ENCODE measurements around the gene RBM14. TPM values are rescaled to one million over a fixed set of nuclear protein-coding genes. Genes with fewer than 3 reads are reported as not detected.

RBM14 gene
- total RNA-seq, 1 experiment from 2014 or later: 160 TPM

GRCh38 chr11:66636411-66636810 is 20.0 kb downstream of the RBM14 start:
- no peaks in the 10 kb centered on the region for H3K9me3 Mint-ChIP-seq (ENCODE audit: unreplicated experiment)
- no peak for TF ChIP-seq CTCF (IDR thresholded peaks at IDR 0.05; ENCODE audit: insufficient read depth in 1 of 2, low read depth in 1 of 2, low read length in 1 of 2, severe bottlenecking in 1 of 2, unreplicated experiment in 1 of 2)
- H3K4me3 Mint-ChIP-seq (ENCODE audit: unreplicated experiment): no peak overlapping the region
- H3K27ac Mint-ChIP-seq (ENCODE audit: unreplicated experiment): peak overlapping the region; percentile 99
- no TSS peak for BruUV-seq (replicated peaks)
- Histone ChIP-seq H3K9me3 (no peaks in the 10 kb centered on the region), H3K27me3 (replicated peaks; ENCODE audit: control insufficient read depth, insufficient read depth, low read length) (no peaks in the 10 kb centered on the region), H3K4me3 (ENCODE audit: low read depth, low read length) (no peak overlapping the region), H3K36me3 (ENCODE audit: control insufficient read depth, insufficient read depth, low read length) (peaks cover 8% of the 10 kb centered on the region), H3K4me1 (peaks cover 27% of the 10 kb centered on the region)
- peaks cover 33% of the 10 kb centered on the region for H3K4me1 Mint-ChIP-seq (ENCODE audit: low read depth, unreplicated experiment)
- H3K36me3 Mint-ChIP-seq (ENCODE audit: insufficient read depth, unreplicated experiment): peaks cover 95% of the 10 kb centered on the region
- no peaks in the 10 kb centered on the region for H3K27me3 Mint-ChIP-seq (ENCODE audit: insufficient read depth, unreplicated experiment)
- intact Hi-C loops (cut with micrococcal nuclease; ENCODE audit: unreplicated experiment): no loop called here
- ChIA-PET POLR2A (interaction anchor here (3.6 to 4.7 kb wide), 2 partner anchors 20 to 41 kb away, joined by 62 to 160 read pairs; partner anchors contain the start of genes RBM14 and RBM4B), CTCF (interaction anchor here (0.6 to 0.7 kb wide), 2 partner anchors 42 to 170 kb away, joined by 4 to 5 read pairs; partner anchors contain the start of gene PELI3)
- no peak for DNase-seq

DNA sequence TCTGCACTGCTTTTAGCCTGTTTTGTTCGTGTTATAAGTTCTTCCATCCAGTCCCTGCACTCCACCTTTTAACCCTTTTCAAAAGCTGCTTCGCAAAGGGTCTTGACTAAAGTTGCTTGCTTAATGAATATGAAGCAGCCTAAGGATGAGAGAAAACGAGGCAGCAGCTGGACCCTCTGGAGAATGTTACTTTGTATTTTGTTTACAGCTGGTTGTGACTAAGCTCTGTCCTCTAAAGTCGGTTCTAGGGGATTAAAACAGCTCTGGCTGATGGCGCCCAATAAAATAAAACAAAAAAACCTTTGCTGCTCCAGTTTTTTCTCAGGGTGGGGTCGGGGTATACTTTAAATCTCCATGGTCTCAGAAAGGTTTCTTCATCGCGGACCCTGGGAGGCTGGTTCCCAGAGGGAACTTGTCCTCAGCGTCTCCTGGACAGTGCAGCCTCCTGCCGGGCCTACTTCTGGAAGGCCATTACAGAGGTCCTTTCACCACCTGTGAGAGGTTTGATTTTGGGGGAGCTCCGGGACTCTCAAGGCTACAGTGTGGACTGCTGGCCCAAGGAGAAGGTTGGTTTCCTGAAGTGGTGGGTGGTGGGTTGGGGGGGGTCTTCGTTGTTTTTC is 21.2 kb downstream of the RBM14 start:
- H3K4me1 ChIP-seq: peaks cover 31% of the 10 kb centered on the region
- peak overlapping the region; percentile 48 for H3K4me3 ChIP-seq (ENCODE audit: low read depth, low read length)
- Mint-ChIP-seq H3K9me3 (ENCODE audit: unreplicated experiment) (no peaks in the 10 kb centered on the region), H3K4me1 (ENCODE audit: low read depth, unreplicated experiment) (peaks cover 42% of the 10 kb centered on the region), H3K27me3 (ENCODE audit: insufficient read depth, unreplicated experiment) (no peaks in the 10 kb centered on the region), H3K36me3 (ENCODE audit: insufficient read depth, unreplicated experiment) (peaks cover 95% of the 10 kb centered on the region), H3K27ac (ENCODE audit: unreplicated experiment) (peak overlapping the region; percentile 99), H3K4me3 (ENCODE audit: unreplicated experiment) (peak overlapping the region; percentile 95)
- CTCF ChIA-PET: interaction anchor here (0.6 to 2.9 kb wide), 13 partner anchors 9 to 749 kb away, joined by 3 to 32 read pairs (median 6); partner anchors contain the start of genes CCDC87, CCS, DPP3 and FIBP
- H3K9me3 ChIP-seq: no peaks in the 10 kb centered on the region
- no peak for TF ChIP-seq CTCF (IDR thresholded peaks at IDR 0.05; ENCODE audit: insufficient read depth in 1 of 2, low read depth in 1 of 2, low read length in 1 of 2, severe bottlenecking in 1 of 2, unreplicated experiment in 1 of 2)
- H3K36me3 ChIP-seq (ENCODE audit: control insufficient read depth, insufficient read depth, low read length): peaks cover 7% of the 10 kb centered on the region
- TSS peak; percentile 98 for BruUV-seq (replicated peaks)
- no peak for DNase-seq
- intact Hi-C loops (cut with micrococcal nuclease; ENCODE audit: unreplicated experiment): loop anchor here (1.0 to 2.0 kb wide), 4 partner anchors 21 to 206 kb away; partner anchors contain the start of genes CCDC87, CCS, RBM14 and RBM4B
- no peaks in the 10 kb centered on the region for H3K27me3 ChIP-seq (replicated peaks; ENCODE audit: control insufficient read depth, insufficient read depth, low read length)
- POLR2A ChIA-PET: interaction anchor here (0.6 to 4.7 kb wide), 36 partner anchors 9 to 595 kb away, joined by 3 to 160 read pairs (median 6); partner anchors contain the start of genes ACTN3, DPP3, MRPL11 and PELI3

- H3K4me1 ChIP-seq: peaks cover 31% of the 10 kb centered on the region
- TF ChIP-seq CTCF (IDR thresholded peaks at IDR 0.05; ENCODE audit: insufficient read depth in 1 of 2, low read depth in 1 of 2, low read length in 1 of 2, severe bottlenecking in 1 of 2, unreplicated experiment in 1 of 2): peak in 1 of 2 experiments; percentile 26
- Mint-ChIP-seq H3K27ac (ENCODE audit: unreplicated experiment) (peak within 1 kb of the TSS; percentile 99), H3K4me3 (ENCODE audit: unreplicated experiment) (peak within 1 kb of the TSS; percentile 95), H3K4me1 (ENCODE audit: low read depth, unreplicated experiment) (peaks cover 48% of the 10 kb centered on the region), H3K36me3 (ENCODE audit: insufficient read depth, unreplicated experiment) (peaks cover 97% of the 10 kb centered on the region), H3K27me3 (ENCODE audit: insufficient read depth, unreplicated experiment) (no peaks in the 10 kb centered on the region), H3K9me3 (ENCODE audit: unreplicated experiment) (no peaks in the 10 kb centered on the region)
- no TSS peak for BruUV-seq (replicated peaks)
- intact Hi-C loops (cut with micrococcal nuclease; ENCODE audit: unreplicated experiment): loop anchor here (1.0 to 2.0 kb wide), 4 partner anchors 22 to 205 kb away; partner anchors contain the start of genes CCDC87, CCS, RBM14 and RBM4B
- peaks cover 9% of the 10 kb centered on the region for H3K36me3 ChIP-seq (ENCODE audit: control insufficient read depth, insufficient read depth, low read length)
- H3K4me3 ChIP-seq (ENCODE audit: low read depth, low read length): peak within 1 kb of the TSS; percentile 70
- H3K9me3 ChIP-seq: no peaks in the 10 kb centered on the region
- ChIA-PET CTCF (interaction anchor here (0.6 to 2.9 kb wide), 14 partner anchors 10 to 750 kb away, joined by 3 to 32 read pairs (median 6); partner anchors contain the start of genes CCDC87, CCS, DPP3 and FIBP), POLR2A (interaction anchor here (0.6 to 4.7 kb wide), 40 partner anchors 9 to 594 kb away, joined by 3 to 160 read pairs (median 6); partner anchors contain the start of genes ACTN3, DPP3, MRPL11 and PELI3)
- no peaks in the 10 kb centered on the region for H3K27me3 ChIP-seq (replicated peaks; ENCODE audit: control insufficient read depth, insufficient read depth, low read length)
- DNase-seq: peak; percentile 100
These were observed 22.0 kb downstream of the RBM14 start, which contains the start of gene RBM4 for GRCh38 chr11:66638177-66639065. TSS of gene RBM4 (plus strand) at chr11:66638703. CDS start at chr11:66639712, 1,009 bp downstream.
